Stimulated activated naive CD8-positive, alpha-beta T cell treated with anti-CD3 and anti-CD28 coated beads, Interleukin-15, Interleukin-2, amounts not matched to agents 100 ng/mL and 50 ng/mL, for 24 hours (primary cell): Measurements from ENCODE around the gene TLR8.
A peak's percentile ranks its signal among the peaks of the same experiment; 100 is the strongest.
"Not testable (repeated sequence)": the region's sequence is repeated elsewhere in the genome, so short reads cannot be mapped to it uniquely, and the experiment has no call there.

ENCODE experiments used
- H3K27ac Mint-ChIP-seq: one replicate; pipeline ENCODE4 v1.8.0; 2021; ENCODE audit warnings: mild to moderate bottlenecking, mixed read lengths
- H3K27me3 Mint-ChIP-seq: one replicate; pipeline ENCODE4 v1.8.0; 2021; ENCODE audit warnings: mixed read lengths
- H3K36me3 Mint-ChIP-seq: one replicate; pipeline ENCODE4 v1.8.0; 2021; ENCODE audit warnings: low read depth, mixed read lengths
- H3K4me1 Mint-ChIP-seq: one replicate; pipeline ENCODE4 v1.8.0; 2021; ENCODE audit warnings: low read depth, mixed read lengths
- H3K4me3 Mint-ChIP-seq: one replicate; pipeline ENCODE4 v1.8.0; 2021; ENCODE audit warnings: mild to moderate bottlenecking, mixed read lengths
- H3K9me3 Mint-ChIP-seq: one replicate; pipeline ENCODE4 v1.8.0; 2021; ENCODE audit warnings: mixed read lengths

The TLR8 gene

DNA sequence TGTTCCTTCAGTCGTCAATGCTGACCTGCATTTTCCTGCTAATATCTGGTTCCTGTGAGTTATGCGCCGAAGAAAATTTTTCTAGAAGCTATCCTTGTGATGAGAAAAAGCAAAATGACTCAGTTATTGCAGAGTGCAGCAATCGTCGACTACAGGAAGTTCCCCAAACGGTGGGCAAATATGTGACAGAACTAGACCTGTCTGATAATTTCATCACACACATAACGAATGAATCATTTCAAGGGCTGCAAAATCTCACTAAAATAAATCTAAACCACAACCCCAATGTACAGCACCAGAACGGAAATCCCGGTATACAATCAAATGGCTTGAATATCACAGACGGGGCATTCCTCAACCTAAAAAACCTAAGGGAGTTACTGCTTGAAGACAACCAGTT, 12.6 kb downstream of the TLR8 start:
- H3K36me3 Mint-ChIP-seq = no peaks in the 10 kb centered on the region
- no peaks in the 10 kb centered on the region for H3K27me3 Mint-ChIP-seq
- H3K9me3 Mint-ChIP-seq = peaks cover 4% of the 10 kb centered on the region
- H3K4me3 Mint-ChIP-seq = no peak overlapping the region
- peaks cover 8% of the 10 kb centered on the region for H3K4me1 Mint-ChIP-seq
- H3K27ac Mint-ChIP-seq = no peak overlapping the region

DNA sequence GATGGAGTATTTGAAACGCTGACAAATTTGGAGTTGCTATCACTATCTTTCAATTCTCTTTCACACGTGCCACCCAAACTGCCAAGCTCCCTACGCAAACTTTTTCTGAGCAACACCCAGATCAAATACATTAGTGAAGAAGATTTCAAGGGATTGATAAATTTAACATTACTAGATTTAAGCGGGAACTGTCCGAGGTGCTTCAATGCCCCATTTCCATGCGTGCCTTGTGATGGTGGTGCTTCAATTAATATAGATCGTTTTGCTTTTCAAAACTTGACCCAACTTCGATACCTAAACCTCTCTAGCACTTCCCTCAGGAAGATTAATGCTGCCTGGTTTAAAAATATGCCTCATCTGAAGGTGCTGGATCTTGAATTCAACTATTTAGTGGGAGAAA, 13.2 kb downstream of the TLR8 start:
- Mint-ChIP-seq H3K27me3 (no peaks in the 10 kb centered on the region), H3K4me3 (no peak overlapping the region), H3K4me1 (peaks cover 8% of the 10 kb centered on the region), H3K9me3 (peaks cover 4% of the 10 kb centered on the region), H3K27ac (no peak overlapping the region), H3K36me3 (no peaks in the 10 kb centered on the region)

DNA sequence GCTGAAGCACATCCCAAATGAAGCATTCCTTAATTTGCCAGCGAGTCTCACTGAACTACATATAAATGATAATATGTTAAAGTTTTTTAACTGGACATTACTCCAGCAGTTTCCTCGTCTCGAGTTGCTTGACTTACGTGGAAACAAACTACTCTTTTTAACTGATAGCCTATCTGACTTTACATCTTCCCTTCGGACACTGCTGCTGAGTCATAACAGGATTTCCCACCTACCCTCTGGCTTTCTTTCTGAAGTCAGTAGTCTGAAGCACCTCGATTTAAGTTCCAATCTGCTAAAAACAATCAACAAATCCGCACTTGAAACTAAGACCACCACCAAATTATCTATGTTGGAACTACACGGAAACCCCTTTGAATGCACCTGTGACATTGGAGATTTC, 14.6 kb downstream of the TLR8 start:
- Mint-ChIP-seq H3K27ac (no peak overlapping the region), H3K9me3 (peaks cover 4% of the 10 kb centered on the region), H3K4me1 (peaks cover 8% of the 10 kb centered on the region), H3K27me3 (no peaks in the 10 kb centered on the region), H3K36me3 (no peaks in the 10 kb centered on the region), H3K4me3 (no peak overlapping the region)

DNA sequence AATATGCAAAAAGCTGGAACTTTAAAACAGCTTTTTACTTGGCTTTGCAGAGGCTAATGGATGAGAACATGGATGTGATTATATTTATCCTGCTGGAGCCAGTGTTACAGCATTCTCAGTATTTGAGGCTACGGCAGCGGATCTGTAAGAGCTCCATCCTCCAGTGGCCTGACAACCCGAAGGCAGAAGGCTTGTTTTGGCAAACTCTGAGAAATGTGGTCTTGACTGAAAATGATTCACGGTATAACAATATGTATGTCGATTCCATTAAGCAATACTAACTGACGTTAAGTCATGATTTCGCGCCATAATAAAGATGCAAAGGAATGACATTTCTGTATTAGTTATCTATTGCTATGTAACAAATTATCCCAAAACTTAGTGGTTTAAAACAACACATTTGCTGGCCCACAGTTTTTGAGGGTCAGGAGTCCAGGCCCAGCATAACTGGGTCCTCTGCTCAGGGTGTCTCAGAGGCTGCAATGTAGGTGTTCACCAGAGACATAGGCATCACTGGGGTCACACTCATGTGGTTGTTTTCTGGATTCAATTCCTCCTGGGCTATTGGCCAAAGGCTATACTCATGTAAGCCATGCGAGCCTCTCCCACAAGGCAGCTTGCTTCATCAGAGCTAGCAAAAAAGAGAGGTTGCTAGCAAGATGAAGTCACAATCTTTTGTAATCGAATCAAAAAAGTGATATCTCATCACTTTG, 15.6 kb downstream of the TLR8 start:
- no peak overlapping the region for H3K27ac Mint-ChIP-seq
- H3K9me3 Mint-ChIP-seq = peaks cover 4% of the 10 kb centered on the region
- no peak overlapping the region for H3K4me3 Mint-ChIP-seq
- H3K27me3 Mint-ChIP-seq = no peaks in the 10 kb centered on the region
- H3K4me1 Mint-ChIP-seq = peaks cover 8% of the 10 kb centered on the region
- no peaks in the 10 kb centered on the region for H3K36me3 Mint-ChIP-seq

DNA sequence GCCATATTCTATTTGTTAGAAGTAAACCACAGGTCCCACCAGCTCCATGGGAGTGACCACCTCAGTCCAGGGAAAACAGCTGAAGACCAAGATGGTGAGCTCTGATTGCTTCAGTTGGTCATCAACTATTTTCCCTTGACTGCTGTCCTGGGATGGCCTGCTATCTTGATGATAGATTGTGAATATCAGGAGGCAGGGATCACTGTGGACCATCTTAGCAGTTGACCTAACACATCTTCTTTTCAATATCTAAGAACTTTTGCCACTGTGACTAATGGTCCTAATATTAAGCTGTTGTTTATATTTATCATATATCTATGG, 16.1 kb downstream of the TLR8 start:
- peaks cover 4% of the 10 kb centered on the region for H3K9me3 Mint-ChIP-seq
- no peak overlapping the region for H3K4me3 Mint-ChIP-seq
- H3K27ac Mint-ChIP-seq = no peak overlapping the region
- peaks cover 8% of the 10 kb centered on the region for H3K4me1 Mint-ChIP-seq
- H3K36me3 Mint-ChIP-seq = no peaks in the 10 kb centered on the region
- H3K27me3 Mint-ChIP-seq = no peaks in the 10 kb centered on the region

DNA sequence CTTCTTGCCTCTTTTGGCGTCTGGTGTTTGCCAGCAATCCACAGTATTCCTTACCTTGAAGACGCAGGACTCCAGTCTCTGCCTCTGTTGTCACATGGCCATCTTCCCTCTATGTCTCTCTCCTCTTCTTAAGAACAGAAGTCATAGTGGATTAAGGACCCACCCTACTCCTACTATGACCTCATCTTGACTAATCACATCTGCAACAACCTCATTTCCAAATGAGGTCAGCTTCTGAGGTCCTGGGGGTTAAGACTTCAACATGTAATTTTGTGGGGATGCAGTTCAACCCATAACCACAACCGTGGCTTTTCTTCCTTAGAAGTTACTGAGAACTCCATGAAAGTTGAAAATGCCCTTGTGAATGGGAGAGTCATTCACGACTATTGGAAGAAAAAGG, 23.3 kb downstream of the TLR8 start:
- no peaks in the 10 kb centered on the region for H3K9me3 Mint-ChIP-seq
- H3K4me1 Mint-ChIP-seq = peaks cover 14% of the 10 kb centered on the region
- H3K4me3 Mint-ChIP-seq = no peak overlapping the region
- H3K27ac Mint-ChIP-seq = no peak overlapping the region
- H3K27me3 Mint-ChIP-seq = no peaks in the 10 kb centered on the region
- H3K36me3 Mint-ChIP-seq = no peaks in the 10 kb centered on the region

DNA sequence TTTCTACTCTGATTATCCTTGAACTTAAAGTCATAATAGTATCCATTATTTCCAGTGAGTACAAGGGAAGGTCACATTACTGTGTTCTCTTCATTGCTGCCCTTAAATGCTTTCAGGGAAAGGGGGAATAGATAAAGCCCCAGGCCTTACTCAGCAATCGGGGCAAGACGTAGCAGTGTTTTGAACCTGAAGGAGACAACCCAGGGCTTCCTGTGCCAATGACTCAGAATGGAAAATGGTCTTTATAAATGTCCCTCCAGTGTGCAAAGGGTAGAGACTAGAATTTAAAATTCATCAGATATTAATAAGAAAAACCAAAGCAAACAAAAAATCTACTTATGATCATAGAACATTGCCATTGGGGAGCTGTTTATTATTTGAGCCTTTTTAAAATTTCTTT, 23.7 kb downstream of the TLR8 start:
- Mint-ChIP-seq H3K27me3 (no peaks in the 10 kb centered on the region), H3K36me3 (no peaks in the 10 kb centered on the region), H3K4me1 (peaks cover 14% of the 10 kb centered on the region), H3K4me3 (no peak overlapping the region), H3K9me3 (no peaks in the 10 kb centered on the region), H3K27ac (no peak overlapping the region)

DNA sequence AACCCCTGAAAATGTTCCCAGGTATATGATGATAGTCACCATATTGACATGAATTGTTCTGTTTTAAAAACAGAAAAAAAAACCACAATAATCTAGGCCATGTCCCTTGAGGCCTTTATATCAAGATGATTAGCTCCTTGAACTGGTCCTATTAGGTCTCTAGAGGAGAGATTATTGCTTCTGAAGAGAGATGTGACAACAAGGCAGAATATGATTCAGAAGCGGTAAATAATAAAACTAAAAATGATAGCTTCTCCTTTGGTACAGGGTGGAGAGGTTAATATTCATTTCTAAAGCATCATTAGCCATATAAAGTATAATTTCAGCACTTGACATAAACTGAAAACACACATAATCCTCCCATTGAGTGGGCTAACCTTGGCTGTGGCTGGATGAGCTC, 25.8 kb downstream of the TLR8 start:
- no peak overlapping the region for H3K4me3 Mint-ChIP-seq
- H3K36me3 Mint-ChIP-seq = no peaks in the 10 kb centered on the region

DNA sequence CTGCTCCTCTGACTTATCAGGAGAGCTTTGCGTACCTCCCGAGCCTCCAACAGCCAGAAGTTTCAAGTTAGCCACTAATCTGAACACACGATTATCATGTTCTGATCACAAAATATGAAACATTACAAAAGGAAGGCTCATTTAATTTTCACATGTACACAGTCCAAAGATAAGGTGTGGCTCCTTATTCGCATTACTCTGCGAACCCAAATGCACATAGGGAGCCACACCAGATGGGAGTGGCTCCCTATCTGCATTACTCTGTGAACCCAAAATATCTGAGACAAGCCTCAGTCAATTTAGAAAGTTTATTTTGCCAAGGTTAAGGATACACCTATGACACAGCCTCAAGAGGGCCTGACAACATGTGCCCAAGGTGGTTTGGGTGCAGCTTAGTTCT, 28.4 kb downstream of the TLR8 start:
- Mint-ChIP-seq H3K4me3 (no peak overlapping the region), H3K9me3 (no peaks in the 10 kb centered on the region), H3K36me3 (no peaks in the 10 kb centered on the region), H3K27me3 (no peaks in the 10 kb centered on the region), H3K27ac (no peak overlapping the region), H3K4me1 (peaks cover 8% of the 10 kb centered on the region)

More for the DNA sequence above, 25.8 kb downstream of the TLR8 start:
- H3K27ac Mint-ChIP-seq = no peak overlapping the region
- peaks cover 14% of the 10 kb centered on the region for H3K4me1 Mint-ChIP-seq
- no peaks in the 10 kb centered on the region for H3K9me3 Mint-ChIP-seq
- H3K27me3 Mint-ChIP-seq = no peaks in the 10 kb centered on the region

DNA sequence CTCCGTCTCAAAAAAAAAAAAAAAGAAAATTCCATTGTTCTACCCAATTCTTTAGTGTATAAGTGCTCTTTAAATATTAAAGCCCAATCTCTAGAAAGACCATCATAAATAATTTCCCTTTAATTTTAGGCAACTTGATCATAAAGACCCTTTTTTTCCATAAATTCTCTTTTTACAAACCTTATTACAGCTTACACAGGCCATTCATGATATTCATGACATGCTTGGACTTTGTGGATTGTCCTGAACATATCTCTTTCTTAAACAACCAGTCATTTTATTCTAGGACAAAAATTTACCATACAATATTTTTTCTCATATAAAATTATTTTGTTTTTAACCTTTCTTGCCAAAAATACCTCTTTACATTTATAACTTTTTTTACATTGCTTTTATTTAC, 30.5 kb downstream of the TLR8 start:
- H3K4me3 Mint-ChIP-seq = no peak overlapping the region
- no peak overlapping the region for H3K27ac Mint-ChIP-seq
- no peaks in the 10 kb centered on the region for H3K27me3 Mint-ChIP-seq
- no peaks in the 10 kb centered on the region for H3K4me1 Mint-ChIP-seq
- H3K36me3 Mint-ChIP-seq = no peaks in the 10 kb centered on the region
- H3K9me3 Mint-ChIP-seq = no peaks in the 10 kb centered on the region

DNA sequence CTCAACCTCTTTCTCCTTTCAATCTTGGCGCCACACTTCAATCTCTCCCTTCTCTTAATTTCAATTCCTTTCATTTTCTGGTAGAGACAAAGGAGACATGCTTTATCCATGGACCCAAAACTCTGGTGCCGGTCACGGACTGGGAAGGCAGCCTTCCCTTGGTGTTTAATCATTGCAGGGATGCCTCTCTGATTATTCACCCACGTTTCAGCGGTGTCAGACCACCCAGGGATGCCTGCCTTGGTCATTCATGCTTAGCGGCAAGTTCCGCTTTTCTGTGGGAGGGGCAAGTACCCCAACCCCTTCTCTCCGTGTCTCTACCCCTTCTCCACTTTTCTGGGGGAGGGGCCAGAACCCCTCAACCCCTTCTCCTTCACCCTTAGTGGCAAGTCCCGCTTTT, 34.1 kb downstream of the TLR8 start:
- H3K36me3 Mint-ChIP-seq, H3K4me3 Mint-ChIP-seq, H3K27ac Mint-ChIP-seq, H3K4me1 Mint-ChIP-seq, H3K27me3 Mint-ChIP-seq, H3K9me3 Mint-ChIP-seq: not testable (repeated sequence)

DNA sequence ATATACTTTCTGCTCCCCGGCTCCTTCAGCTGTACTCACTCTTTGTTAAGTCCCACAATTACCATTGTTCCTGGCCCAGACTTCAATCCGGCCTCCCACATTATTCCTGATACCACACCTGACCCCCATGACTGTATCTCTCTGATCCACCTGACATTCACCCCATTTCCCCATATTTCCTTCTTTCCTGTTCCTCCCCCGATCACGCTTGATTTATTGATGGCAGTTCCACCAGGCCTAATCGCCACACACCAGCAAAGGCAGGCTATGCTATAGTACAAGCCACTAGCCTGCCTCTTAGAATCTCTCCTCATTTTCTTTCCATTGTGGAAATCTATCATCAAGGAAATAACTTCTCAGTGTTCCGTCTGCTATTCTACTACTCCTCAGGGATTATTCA, 37.2 kb downstream of the TLR8 start:
- not testable (repeated sequence) for H3K4me3 Mint-ChIP-seq, H3K27ac Mint-ChIP-seq, H3K27me3 Mint-ChIP-seq, H3K9me3 Mint-ChIP-seq, H3K36me3 Mint-ChIP-seq
- peaks cover 26% of the 10 kb centered on the region for H3K4me1 Mint-ChIP-seq

DNA sequence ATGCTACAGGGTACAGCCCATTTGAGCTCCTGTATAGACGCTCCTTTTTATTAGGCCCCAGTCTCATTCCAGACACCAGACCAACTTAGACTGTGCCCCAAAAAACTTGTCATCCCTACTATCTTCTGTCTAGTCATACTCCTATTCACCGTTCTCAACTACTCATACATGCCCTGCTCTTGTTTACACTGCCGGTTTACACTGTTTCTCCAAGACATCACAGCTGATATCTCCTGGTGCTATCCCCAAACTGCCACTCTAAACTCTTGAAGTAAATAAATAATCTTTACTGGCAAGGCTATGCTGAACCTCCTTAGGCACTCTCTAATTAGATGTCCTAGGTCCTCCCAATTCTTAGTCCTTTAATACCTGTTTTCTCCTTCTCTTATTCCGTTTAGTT, 38.0 kb downstream of the TLR8 start:
- not testable (repeated sequence) for H3K27me3 Mint-ChIP-seq

DNA sequence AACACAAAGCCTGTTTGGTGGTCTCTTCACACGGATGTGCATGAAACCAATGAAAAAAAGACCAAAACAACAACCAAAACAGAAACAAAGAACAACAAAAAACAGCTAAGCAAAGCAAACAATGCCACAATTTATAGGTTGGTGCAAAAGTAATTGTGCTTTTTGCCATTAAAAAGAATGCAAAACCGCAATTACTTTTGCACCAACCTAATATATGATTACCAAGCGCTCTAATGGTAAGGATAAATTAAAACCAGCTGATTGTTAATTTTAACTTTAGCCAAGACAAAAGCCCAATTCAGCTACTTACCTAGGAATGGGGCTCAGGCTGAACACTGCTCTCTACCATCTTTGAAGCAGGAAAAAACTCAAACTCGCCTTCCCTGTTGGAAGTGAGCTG, 39.1 kb downstream of the TLR8 start:
- Mint-ChIP-seq H3K27me3 (no peaks in the 10 kb centered on the region), H3K9me3 (no peaks in the 10 kb centered on the region), H3K27ac (no peak overlapping the region), H3K4me1 (peaks cover 45% of the 10 kb centered on the region), H3K4me3 (no peak overlapping the region), H3K36me3 (no peaks in the 10 kb centered on the region)

More for the DNA sequence above, 38.0 kb downstream of the TLR8 start:
- not testable (repeated sequence) for H3K27ac Mint-ChIP-seq, H3K36me3 Mint-ChIP-seq, H3K4me3 Mint-ChIP-seq, H3K9me3 Mint-ChIP-seq
- peaks cover 35% of the 10 kb centered on the region for H3K4me1 Mint-ChIP-seq

DNA sequence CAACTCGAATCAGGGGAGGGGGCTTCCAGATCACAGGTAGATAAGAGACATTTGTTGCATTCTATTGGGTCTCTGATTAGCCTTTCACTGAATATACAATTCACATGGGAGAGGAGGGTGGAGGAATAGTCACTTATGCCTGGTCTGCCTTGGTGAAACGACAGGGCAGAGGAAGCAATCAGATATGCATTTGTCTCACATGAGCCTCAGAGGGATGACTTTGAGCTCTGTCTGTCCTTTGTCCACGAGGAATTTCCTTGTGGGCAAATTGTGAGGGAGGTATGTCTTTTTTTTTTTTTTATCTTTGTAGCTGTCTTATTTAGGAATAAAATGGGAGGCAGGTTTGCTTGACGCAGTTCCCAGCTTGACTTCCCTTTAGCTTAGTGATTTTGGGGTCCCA, 40.0 kb downstream of the TLR8 start:
- Mint-ChIP-seq H3K27ac (peak overlapping the region; percentile 96), H3K36me3 (no peaks in the 10 kb centered on the region), H3K9me3 (no peaks in the 10 kb centered on the region), H3K4me1 (peaks cover 54% of the 10 kb centered on the region), H3K4me3 (no peak overlapping the region), H3K27me3 (no peaks in the 10 kb centered on the region)

DNA sequence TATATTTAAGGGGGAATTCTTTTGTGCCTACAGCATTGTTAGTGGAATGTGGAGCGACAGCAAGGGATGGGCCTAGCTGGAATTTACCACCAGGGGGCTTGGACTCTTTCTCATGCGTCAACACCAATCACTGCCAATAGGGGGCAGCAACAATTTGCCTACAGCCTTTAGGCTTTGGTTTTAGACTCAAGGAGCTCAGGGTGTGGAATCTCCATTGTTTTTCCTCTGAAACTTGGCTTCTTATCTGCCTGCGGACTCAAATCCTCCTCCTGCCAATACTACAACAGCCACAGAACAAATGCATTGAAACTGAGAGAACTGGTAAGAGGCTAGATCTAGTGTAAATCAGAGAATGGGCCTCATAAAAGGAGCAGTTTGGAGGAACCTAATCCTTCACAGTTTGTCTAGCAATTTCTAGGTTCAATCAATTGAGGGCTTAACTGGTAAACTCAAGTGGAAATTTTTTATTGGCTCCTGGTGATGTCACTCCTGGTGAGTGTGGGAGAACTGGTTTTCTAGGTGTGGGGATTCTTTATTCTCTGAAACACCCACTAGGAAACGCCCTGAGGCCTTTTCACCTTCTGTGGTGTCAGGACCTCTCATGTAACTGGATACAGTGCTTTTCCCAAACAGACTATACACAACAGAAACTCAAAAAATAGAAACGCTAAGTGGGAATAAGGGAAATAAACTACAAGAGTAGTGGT, 40.6 kb downstream of the TLR8 start:
- H3K9me3 Mint-ChIP-seq = no peaks in the 10 kb centered on the region
- H3K27ac Mint-ChIP-seq = peak overlapping the region; percentile 96
- H3K4me3 Mint-ChIP-seq = peak overlapping the region; percentile 66
- H3K4me1 Mint-ChIP-seq = peaks cover 59% of the 10 kb centered on the region
- no peaks in the 10 kb centered on the region for H3K27me3 Mint-ChIP-seq
- H3K36me3 Mint-ChIP-seq = no peaks in the 10 kb centered on the region
